Measurements from ENCODE around the gene IMMT.

DNA sequence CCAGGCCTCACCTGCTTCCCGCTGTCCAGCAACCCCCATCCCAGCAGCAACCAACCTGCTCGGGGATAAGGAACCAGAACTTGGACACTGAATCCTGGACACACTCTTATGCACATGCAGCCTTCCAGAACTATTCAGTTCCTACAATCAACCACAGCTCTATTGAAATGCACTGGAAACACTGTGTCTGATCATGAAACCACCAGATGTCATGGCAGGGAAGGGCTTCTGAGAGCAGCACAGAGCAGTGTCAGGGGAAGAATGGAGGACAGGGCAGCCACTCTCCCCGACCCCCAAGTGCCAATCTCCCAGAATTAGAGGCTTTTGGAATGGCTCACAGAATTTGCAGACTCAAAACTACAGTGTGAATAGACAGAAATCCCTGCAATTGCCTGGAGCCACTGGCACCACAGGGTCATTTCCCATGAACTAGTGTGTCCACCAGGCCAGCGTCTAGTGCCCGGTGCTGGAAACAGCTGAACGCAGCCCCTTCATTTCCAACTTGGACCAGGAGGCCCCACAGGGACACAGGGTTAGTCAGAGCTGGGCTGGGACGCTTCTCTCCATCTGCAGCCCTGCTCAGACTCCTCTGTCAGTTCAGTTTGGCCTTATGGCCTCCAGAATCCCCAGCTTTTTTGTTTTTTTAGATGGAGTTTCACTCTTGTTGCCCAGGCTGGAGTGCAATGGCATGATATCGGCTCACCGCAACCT, 29.5 kb upstream of the IMMT start:
- no peak for TF ChIP-seq EP300 (IDR thresholded peaks at IDR 0.05)
- TF ChIP-seq POLR2AphosphoS5 (IDR thresholded peaks at IDR 0.05), result no peak
- TF ChIP-seq, protein P1, sequence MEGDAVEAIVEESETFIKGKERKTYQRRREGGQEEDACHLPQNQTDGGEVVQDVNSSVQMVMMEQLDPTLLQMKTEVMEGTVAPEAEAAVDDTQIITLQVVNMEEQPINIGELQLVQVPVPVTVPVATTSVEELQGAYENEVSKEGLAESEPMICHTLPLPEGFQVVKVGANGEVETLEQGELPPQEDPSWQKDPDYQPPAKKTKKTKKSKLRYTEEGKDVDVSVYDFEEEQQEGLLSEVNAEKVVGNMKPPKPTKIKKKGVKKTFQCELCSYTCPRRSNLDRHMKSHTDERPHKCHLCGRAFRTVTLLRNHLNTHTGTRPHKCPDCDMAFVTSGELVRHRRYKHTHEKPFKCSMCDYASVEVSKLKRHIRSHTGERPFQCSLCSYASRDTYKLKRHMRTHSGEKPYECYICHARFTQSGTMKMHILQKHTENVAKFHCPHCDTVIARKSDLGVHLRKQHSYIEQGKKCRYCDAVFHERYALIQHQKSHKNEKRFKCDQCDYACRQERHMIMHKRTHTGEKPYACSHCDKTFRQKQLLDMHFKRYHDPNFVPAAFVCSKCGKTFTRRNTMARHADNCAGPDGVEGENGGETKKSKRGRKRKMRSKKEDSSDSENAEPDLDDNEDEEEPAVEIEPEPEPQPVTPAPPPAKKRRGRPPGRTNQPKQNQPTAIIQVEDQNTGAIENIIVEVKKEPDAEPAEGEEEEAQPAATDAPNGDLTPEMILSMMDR (IDR thresholded peaks at IDR 0.05), result no peak

All from upper lobe of left lung (tissue), 4 donors.